Testis (tissue), 2 donors: ENCODE measurements around the gene CADPS2.

Source experiments
- POLR2A ChIP-seq: fragments of 450-650 bp; IDR thresholded peaks from one replicate; pipeline ENCODE4 v1.6.1; 2017; ENCODE audit warnings: antibody characterized with exemption, mild to moderate bottlenecking, moderate library complexity
- TF ChIP-seq, protein P1 (sequence below), 3 experiments: fragments of 450-650 bp in 2 of 3; fragments of 200-600 bp in 1 of 3; sonication (generic) in 1 of 3; IDR thresholded peaks; one replicate each; pipeline ENCODE4 v1.5.1; 2016 to 2019; ENCODE audit warnings: antibody characterized with exemption in 3 of 3, mild to moderate bottlenecking in 2 of 3, moderate library complexity in 1 of 3

DNA sequence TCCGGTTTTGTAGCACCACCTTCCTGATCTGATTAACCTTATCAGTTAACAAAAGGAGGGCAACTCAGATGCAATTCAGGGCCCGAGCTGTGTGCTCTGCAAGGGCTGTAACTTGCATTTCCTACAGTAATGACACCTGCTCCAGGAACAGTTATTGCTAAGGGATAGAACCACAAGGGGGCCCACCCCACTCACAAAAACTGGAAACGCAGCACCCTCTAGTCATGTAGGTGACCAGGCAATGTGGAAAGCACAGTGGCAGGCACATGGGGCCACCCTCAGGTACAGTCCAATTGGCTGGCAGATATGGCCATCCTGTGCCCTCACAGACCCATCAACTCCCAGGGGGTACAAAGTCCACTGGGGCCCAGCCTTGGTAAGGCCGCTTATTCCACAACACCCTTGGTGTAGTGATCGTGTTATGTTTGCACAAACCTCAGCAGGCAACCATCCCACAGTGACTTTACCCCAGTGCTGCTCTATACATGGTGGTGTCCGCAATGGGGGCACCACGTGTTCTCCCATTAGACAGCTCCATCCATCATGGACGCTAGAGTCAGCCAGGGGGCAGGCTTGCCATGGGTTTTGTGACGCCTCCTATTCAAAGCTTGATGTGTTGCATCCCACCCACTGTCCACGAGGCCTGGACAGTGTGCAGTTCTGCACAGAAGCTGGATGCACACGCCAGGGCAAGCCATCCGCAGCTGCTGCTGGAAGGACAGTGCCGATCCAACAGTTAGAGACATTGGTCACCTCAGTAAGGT is 196.7 kb downstream of the CADPS2 start:
- TF ChIP-seq POLR2A: no peak
- TF ChIP-seq, protein P1, sequence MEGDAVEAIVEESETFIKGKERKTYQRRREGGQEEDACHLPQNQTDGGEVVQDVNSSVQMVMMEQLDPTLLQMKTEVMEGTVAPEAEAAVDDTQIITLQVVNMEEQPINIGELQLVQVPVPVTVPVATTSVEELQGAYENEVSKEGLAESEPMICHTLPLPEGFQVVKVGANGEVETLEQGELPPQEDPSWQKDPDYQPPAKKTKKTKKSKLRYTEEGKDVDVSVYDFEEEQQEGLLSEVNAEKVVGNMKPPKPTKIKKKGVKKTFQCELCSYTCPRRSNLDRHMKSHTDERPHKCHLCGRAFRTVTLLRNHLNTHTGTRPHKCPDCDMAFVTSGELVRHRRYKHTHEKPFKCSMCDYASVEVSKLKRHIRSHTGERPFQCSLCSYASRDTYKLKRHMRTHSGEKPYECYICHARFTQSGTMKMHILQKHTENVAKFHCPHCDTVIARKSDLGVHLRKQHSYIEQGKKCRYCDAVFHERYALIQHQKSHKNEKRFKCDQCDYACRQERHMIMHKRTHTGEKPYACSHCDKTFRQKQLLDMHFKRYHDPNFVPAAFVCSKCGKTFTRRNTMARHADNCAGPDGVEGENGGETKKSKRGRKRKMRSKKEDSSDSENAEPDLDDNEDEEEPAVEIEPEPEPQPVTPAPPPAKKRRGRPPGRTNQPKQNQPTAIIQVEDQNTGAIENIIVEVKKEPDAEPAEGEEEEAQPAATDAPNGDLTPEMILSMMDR (IDR thresholded peaks at IDR 0.05): no peak
